HepG2 (cell line): ENCODE measurements around the gene MCFD2. TPM values are rescaled to one million over a fixed set of nuclear protein-coding genes. Genes with fewer than 3 reads are reported as not detected.

Experiments
- AFF4 ChIP-seq: sonication (generic); formaldehyde crosslinking; IDR thresholded peaks from 2 replicates; pipeline ENCODE4 v1.4.0; 2020; ENCODE audit warnings: missing genetic modification reagents
- AGO2 ChIP-seq: fragments of 200-400 bp; formaldehyde crosslinking; optimal IDR thresholded peaks from 2 replicates; pipeline ENCODE3; 2017; ENCODE audit warnings: mild to moderate bottlenecking, low read depth, low read length, moderate library complexity
- DBP ChIP-seq: sonication (generic); formaldehyde crosslinking; IDR thresholded peaks from 2 replicates; pipeline ENCODE4 v1.4.0; 2020; ENCODE audit warnings: missing genetic modification reagents; ENCODE audit errors: not compliant biosample characterization
- GFI1 ChIP-seq: sonication (generic); formaldehyde crosslinking; IDR thresholded peaks from 2 replicates; pipeline ENCODE4 v1.5.0; 2020; ENCODE audit warnings: missing genetic modification reagents, mild to moderate bottlenecking, borderline replicate concordance
- NR2F2 ChIP-seq: IDR thresholded peaks from 2 replicates; pipeline ENCODE4 v1.6.1; 2012; ENCODE audit warnings: low read depth, inconsistent platforms, borderline replicate concordance
- SMYD3 ChIP-seq: sonication (generic); formaldehyde crosslinking; IDR thresholded peaks from 2 replicates; pipeline ENCODE4 v1.8.1; 2023; ENCODE audit warnings: mild to moderate bottlenecking, missing genetic modification reagents
- SSRP1 ChIP-seq: IDR thresholded peaks from 2 replicates; pipeline ENCODE4 v1.6.1; 2016; ENCODE audit warnings: control low read depth
- ZEB1 ChIP-seq: IDR thresholded peaks from 2 replicates; pipeline ENCODE4 v1.6.1; 2012; ENCODE audit warnings: mild to moderate bottlenecking, low read depth, inconsistent platforms; ENCODE audit not compliant: insufficient replicate concordance
- ZNF234 ChIP-seq: sonication (generic); formaldehyde crosslinking; conservative IDR thresholded peaks from 2 replicates; pipeline ENCODE4 v1.5.1; 2020; ENCODE audit warnings: mild to moderate bottlenecking, missing genetic modification reagents
- ZNF296 ChIP-seq: sonication (generic); formaldehyde crosslinking; conservative IDR thresholded peaks from 2 replicates; pipeline ENCODE4 v1.5.0; 2020; ENCODE audit warnings: mild to moderate bottlenecking, missing genetic modification reagents
- ZNF367 ChIP-seq: sonication (generic); formaldehyde crosslinking; IDR thresholded peaks from 2 replicates; pipeline ENCODE4 v1.4.0; 2020; ENCODE audit warnings: missing genetic modification reagents, borderline replicate concordance
- polyA plus RNA-seq, 8 experiments: library from polyadenylated mRNA; depleted of rRNA in 3 of 8; stranded (reverse) in 7 of 8; unstranded in 1 of 8; fragments of >200 nt; fragmentation: Illumina TruSeq in 4 of 8; extraction: Trizol in 4 of 8; gene quantifications; 2 replicates each; pipeline versions ENCODE4 v1.2.1 to v1.2.3, GENCODE V29; 2011 to 2016; ENCODE audit warnings: low read depth in 4 of 8, missing spikeins in 1 of 8, mixed read lengths in 1 of 8; ENCODE audit not compliant: insufficient read depth in 1 of 8
- total RNA-seq, 5 experiments: library from RNA; depleted of rRNA; stranded (reverse); fragments of >200 nt; fragmentation: Illumina TruSeq; extraction: Trizol; gene quantifications; 2 replicates each; pipeline ENCODE4 v1.2.3, GENCODE V29; 2016; ENCODE audit warnings: low read depth in 1 of 5
- TF ChIP-seq, protein P1 (sequence below): sonication (generic); formaldehyde crosslinking; IDR thresholded peaks from 2 replicates; pipeline ENCODE4 v1.5.0; 2020; ENCODE audit warnings: mild to moderate bottlenecking, missing genetic modification reagents, borderline replicate concordance
- TF ChIP-seq, protein P2 (sequence below): sonication (generic); formaldehyde crosslinking; IDR thresholded peaks from 2 replicates; pipeline ENCODE4 v1.4.0; 2020; ENCODE audit warnings: mild to moderate bottlenecking, missing genetic modification reagents

The MCFD2 gene
- total and polyA plus RNA-seq, 2 of the 13 experiments (the other 11 are each of a cell fraction or from before 2014, with no cell fraction given), result 183 to 232 TPM

- TF ChIP-seq, protein P1, sequence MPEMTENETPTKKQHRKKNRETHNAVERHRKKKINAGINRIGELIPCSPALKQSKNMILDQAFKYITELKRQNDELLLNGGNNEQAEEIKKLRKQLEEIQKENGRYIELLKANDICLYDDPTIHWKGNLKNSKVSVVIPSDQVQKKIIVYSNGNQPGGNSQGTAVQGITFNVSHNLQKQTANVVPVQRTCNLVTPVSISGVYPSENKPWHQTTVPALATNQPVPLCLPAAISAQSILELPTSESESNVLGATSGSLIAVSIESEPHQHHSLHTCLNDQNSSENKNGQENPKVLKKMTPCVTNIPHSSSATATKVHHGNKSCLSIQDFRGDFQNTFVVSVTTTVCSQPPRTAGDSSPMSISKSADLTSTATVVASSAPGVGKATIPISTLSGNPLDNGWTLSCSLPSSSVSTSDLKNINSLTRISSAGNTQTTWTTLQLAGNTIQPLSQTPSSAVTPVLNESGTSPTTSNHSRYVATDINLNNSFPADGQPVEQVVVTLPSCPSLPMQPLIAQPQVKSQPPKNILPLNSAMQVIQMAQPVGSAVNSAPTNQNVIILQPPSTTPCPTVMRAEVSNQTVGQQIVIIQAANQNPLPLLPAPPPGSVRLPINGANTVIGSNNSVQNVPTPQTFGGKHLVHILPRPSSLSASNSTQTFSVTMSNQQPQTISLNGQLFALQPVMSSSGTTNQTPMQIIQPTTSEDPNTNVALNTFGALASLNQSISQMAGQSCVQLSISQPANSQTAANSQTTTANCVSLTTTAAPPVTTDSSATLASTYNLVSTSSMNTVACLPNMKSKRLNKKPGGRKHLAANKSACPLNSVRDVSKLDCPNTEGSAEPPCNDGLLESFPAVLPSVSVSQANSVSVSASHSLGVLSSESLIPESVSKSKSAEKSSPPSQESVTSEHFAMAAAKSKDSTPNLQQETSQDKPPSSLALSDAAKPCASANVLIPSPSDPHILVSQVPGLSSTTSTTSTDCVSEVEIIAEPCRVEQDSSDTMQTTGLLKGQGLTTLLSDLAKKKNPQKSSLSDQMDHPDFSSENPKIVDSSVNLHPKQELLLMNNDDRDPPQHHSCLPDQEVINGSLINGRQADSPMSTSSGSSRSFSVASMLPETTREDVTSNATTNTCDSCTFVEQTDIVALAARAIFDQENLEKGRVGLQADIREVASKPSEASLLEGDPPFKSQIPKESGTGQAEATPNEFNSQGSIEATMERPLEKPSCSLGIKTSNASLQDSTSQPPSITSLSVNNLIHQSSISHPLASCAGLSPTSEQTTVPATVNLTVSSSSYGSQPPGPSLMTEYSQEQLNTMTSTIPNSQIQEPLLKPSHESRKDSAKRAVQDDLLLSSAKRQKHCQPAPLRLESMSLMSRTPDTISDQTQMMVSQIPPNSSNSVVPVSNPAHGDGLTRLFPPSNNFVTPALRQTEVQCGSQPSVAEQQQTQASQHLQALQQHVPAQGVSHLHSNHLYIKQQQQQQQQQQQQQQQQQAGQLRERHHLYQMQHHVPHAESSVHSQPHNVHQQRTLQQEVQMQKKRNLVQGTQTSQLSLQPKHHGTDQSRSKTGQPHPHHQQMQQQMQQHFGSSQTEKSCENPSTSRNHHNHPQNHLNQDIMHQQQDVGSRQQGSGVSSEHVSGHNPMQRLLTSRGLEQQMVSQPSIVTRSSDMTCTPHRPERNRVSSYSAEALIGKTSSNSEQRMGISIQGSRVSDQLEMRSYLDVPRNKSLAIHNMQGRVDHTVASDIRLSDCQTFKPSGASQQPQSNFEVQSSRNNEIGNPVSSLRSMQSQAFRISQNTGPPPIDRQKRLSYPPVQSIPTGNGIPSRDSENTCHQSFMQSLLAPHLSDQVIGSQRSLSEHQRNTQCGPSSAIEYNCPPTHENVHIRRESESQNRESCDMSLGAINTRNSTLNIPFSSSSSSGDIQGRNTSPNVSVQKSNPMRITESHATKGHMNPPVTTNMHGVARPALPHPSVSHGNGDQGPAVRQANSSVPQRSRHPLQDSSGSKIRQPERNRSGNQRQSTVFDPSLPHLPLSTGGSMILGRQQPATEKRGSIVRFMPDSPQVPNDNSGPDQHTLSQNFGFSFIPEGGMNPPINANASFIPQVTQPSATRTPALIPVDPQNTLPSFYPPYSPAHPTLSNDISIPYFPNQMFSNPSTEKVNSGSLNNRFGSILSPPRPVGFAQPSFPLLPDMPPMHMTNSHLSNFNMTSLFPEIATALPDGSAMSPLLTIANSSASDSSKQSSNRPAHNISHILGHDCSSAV (CRISPR knock-in tag), result no peak
- TF ChIP-seq SSRP1, result no peak
- no peak for TF ChIP-seq AGO2
- TF ChIP-seq NR2F2, result no peak
- no peak; the same call in 1 of the 2 replicates for TF ChIP-seq AFF4 (CRISPR knock-in tag)
- TF ChIP-seq ZNF367 (CRISPR knock-in tag), result peak; percentile 89; the same call in 1 of the 2 replicates
- TF ChIP-seq ZNF296, result no peak
- TF ChIP-seq, protein P2, sequence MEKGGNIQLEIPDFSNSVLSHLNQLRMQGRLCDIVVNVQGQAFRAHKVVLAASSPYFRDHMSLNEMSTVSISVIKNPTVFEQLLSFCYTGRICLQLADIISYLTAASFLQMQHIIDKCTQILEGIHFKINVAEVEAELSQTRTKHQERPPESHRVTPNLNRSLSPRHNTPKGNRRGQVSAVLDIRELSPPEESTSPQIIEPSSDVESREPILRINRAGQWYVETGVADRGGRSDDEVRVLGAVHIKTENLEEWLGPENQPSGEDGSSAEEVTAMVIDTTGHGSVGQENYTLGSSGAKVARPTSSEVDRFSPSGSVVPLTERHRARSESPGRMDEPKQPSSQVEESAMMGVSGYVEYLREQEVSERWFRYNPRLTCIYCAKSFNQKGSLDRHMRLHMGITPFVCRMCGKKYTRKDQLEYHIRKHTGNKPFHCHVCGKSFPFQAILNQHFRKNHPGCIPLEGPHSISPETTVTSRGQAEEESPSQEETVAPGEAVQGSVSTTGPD, result no peak
- TF ChIP-seq SMYD3 (CRISPR knock-in tag), result peak; percentile 90
- no peak for TF ChIP-seq ZEB1
- 0 out of 2 replicates have a peak, but pooled peaks have one; percentile 19 for TF ChIP-seq GFI1 (CRISPR knock-in tag)
- no peak for TF ChIP-seq DBP
- no peak for TF ChIP-seq ZNF234 (CRISPR knock-in tag)
Observed at GRCh38 chr2:46915811-46916630, 415 bp upstream of the MCFD2 start (continued).
